GM19452 (cell line): ENCODE measurements around the gene OTOGL.

Experiments
- ATAC-seq: cut with Tn5 transposase; IDR thresholded peaks from one replicate; pipeline ENCODE4 v1.9.1; 2021; ENCODE audit not compliant: unreplicated experiment

OTOGL gene

GRCh38 chr12:80332827-80333226, 233.5 kb downstream of the OTOGL start:
- ATAC-seq, result no peak

- ATAC-seq, result no peak
These were observed 253.1 kb downstream of the OTOGL start for GRCh38 chr12:80352474-80352873.

GRCh38 chr12:80353254-80353653, 253.9 kb downstream of the OTOGL start:
- ATAC-seq, result no peak

GRCh38 chr12:80356097-80356496, 256.8 kb downstream of the OTOGL start:
- ATAC-seq, result no peak

GRCh38 chr12:80359703-80360102, 260.4 kb downstream of the OTOGL start:
- ATAC-seq, result no peak

- no peak for ATAC-seq
These were observed 264.7 kb downstream of the OTOGL start for GRCh38 chr12:80364056-80364455.

- ATAC-seq, result no peak
These were observed 274.3 kb downstream of the OTOGL start for GRCh38 chr12:80373666-80374065.

- no peak for ATAC-seq
These were observed 275.3 kb downstream of the OTOGL start for GRCh38 chr12:80374615-80375014.

- ATAC-seq, result no peak
These were observed 277.9 kb downstream of the OTOGL start for GRCh38 chr12:80377140-80377794.

GRCh38 chr12:80381121-80381520, 281.8 kb downstream of the OTOGL start:
- ATAC-seq, result no peak

GRCh38 chr12:80382254-80382653, 282.9 kb downstream of the OTOGL start:
- no peak for ATAC-seq

GRCh38 chr12:80400571-80400991, 301.2 kb downstream of the OTOGL start:
- ATAC-seq, result no peak

- no peak for ATAC-seq
These were observed 301.9 kb downstream of the OTOGL start for GRCh38 chr12:80401191-80401590.

- no peak for ATAC-seq
These were observed 305.3 kb downstream of the OTOGL start for GRCh38 chr12:80404629-80405028.

GRCh38 chr12:80406253-80406652, 306.9 kb downstream of the OTOGL start:
- ATAC-seq, result no peak

- no peak for ATAC-seq
These were observed 312.4 kb downstream of the OTOGL start for GRCh38 chr12:80411787-80412186.

- no peak for ATAC-seq
These were observed 313.1 kb downstream of the OTOGL start for GRCh38 chr12:80412343-80412953.

- no peak for ATAC-seq
These were observed 314.1 kb downstream of the OTOGL start for GRCh38 chr12:80413462-80413861.

- no peak for ATAC-seq
These were observed 316.1 kb downstream of the OTOGL start for GRCh38 chr12:80415466-80415865.

- ATAC-seq, result no peak
These were observed 320.3 kb downstream of the OTOGL start for GRCh38 chr12:80419644-80420043.

- ATAC-seq, result no peak
These were observed 320.7 kb downstream of the OTOGL start for GRCh38 chr12:80420075-80420474.

- no peak for ATAC-seq
These were observed 323.2 kb downstream of the OTOGL start for GRCh38 chr12:80422550-80422949.
